Middle frontal gyrus (tissue), 1 donor: Measurements from ENCODE around the gene ETV3.
A peak's percentile ranks its signal among the peaks of the same experiment; 100 is the strongest.

ENCODE experiments used
- DNase-seq: peaks from one replicate; pipeline ENCODE4 v3.0.0-alpha.2; 2015; ENCODE audit warnings: low spot score; ENCODE audit errors: extremely low spot score

The ETV3 gene

DNA sequence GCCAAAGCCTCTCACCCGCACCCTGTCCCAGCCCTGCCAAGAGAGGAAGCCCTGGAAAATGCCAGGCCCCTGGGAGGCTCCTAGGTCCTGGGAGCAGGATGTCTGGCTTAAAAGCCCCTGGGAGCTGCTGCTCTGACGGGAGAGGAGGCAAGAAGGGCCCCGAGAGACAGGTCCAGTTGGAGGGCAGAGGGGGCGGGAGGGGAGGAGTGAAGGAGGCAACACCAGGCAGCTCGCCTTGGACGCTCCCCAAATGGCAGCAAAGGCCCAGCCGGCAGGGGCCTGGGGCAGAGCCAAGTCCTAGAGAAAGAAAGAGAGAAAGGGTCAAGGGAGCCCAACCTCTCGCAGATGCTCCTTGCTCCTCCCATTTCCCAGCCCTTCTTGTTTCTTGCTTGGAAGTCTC, 45.4 kb downstream of the ETV3 start:
- DNase-seq: no peak

- no peak for DNase-seq
These were observed 46.4 kb downstream of the ETV3 start for GRCh38 chr1:157091668-157092273.

DNA sequence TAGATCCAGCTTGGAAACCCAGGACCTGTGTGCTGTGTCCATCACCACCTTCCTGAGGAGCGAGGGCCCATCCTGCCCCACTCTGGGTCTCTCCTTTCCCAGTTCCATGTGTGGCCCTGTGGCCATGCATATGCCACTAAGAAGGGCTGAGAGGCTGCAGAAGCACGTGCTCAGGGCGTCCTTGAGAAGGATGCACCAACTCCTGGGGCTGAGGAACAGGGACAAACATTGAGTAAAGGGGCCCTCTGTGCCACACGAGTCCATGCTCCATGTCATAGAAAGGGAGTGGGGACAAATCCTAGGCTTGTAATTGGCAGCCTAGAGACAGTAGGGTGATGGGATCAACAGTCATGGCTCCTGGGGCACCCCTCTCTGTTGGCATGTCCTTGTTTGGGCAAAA, 47.0 kb downstream of the ETV3 start:
- no peak for DNase-seq

- DNase-seq: no peak
These were observed 47.4 kb downstream of the ETV3 start for GRCh38 chr1:157090771-157091170.

DNA sequence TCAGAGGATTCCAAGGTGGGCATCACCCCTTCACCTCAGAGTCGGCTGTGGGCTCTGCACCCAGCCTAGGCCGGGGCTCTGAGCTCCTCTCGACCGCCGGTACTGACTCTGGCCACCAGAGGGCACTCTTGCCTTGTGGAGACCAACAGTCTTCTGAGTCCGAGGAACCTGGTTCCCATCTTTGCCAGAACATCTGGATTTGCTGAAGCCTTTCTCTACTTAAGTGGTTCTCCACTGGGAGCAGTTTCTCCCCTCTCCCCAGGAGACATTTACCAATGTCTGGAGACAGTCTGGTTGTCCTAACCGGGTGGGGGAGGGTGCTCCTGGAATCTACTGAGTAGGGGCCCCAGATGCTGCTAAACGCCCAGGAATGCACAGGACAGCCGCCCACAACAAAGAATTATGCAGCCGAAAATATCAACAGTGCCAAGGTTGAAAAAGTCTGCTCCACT, 48.0 kb downstream of the ETV3 start:
- DNase-seq: peak; percentile 77

DNA sequence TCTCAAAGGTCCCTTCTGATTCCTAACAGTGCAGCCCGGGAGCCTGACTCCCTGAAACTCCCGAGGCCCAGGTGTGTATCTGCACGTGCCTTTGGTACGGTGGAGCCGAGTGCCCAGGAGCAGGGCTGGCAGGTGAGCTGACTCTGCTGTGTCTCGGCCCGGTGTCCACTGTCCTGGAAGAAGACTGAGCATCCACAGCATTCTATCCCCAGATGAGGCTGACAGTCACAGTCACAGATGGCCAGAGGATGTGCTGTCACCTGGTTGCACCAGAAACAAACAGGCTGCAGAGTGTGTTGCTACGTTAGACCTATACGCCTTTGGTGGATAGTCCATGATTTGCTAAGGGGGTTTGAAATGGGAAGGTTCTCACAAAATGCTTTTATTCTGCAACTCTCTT, 48.4 kb downstream of the ETV3 start:
- DNase-seq: no peak

DNA sequence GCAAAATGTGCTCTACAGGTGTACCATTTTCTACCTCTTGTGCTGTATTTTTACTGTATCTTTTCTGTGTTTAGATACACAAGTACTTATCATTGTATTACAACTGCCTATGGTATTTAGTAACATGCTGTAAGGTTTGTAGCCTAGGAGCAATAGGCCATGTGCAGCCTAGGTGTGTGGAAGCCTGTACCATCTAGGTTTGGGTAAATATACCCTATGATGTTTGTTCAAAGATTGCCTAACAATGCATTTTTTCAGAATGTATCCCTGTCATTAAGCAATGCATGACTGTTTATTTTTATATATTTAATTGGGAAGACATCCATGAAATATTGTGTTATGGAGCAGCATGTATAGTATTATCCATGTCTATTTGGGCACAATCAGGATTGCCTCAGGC, 49.6 kb downstream of the ETV3 start:
- no peak for DNase-seq

GRCh38 chr1:157087030-157087429, 51.2 kb downstream of the ETV3 start:
- DNase-seq: no peak

GRCh38 chr1:157086299-157086698, 51.9 kb downstream of the ETV3 start:
- DNase-seq: no peak

DNA sequence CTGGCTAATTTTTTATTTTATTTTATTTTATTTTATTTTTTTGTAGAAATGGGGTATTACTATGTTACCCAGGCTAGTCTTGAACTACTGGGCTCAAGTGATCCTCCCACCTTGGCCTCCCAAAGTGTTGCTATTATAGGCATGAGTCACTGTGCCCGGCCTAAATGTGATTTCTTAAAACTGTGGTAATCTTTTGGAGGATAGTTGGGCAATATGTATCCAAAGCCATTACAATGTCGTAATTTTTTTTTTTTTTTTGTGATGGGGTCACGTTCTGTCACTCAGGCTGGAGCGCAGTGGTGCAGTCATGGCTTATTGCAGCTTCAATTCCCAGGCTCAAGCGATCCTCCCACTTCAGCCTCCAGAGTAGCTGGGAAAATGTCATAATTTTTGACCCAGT, 52.8 kb downstream of the ETV3 start:
- no peak for DNase-seq

DNA sequence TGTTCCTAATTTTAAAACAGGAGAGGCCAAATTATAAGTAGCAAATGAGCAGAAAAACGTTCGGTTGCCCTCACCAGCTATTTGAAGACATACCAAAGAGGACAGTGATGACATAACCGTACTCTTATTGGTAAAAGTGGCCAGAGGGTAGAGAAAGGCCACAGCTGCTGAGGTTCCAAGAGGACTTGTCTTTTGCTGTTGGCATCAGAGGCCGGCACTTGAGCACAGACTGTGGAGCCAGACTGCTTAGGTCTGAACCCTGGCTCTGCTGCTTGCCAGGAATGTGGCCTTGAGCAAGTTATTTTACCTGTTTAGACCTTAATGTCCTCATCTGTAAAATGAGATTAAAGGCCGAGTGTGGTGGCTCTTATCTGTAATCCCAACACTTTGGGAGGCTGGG, 53.5 kb downstream of the ETV3 start:
- no peak for DNase-seq

GRCh38 chr1:157081707-157082106, 56.5 kb downstream of the ETV3 start:
- DNase-seq: no peak

DNA sequence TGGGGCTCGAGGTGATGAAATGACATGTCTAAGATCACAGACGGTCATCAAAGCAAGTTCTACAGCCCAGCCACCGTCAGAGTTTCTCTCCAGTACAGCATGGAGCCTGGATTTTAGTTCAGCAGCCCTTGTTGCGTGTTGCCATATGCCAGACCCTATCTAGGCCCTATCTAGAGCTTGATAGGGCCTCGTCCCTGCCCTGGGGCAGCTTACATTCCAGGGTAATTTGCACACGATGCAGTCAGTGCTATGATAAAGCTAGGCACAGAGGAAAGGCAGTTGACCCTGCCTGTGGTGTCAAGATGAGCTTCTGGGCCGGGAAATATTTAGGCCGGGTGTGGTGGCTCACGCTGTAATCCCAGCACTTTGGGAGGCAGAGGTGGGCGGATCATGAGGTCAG, 57.5 kb downstream of the ETV3 start:
- DNase-seq: no peak

GRCh38 chr1:157077394-157077793, 60.8 kb downstream of the ETV3 start:
- DNase-seq: no peak

GRCh38 chr1:157073944-157074685, 64.1 kb downstream of the ETV3 start:
- no peak for DNase-seq
